ENCODE data around the gene OR51I2.
A peak's percentile ranks its signal among the peaks of the same experiment; 100 is the strongest.

OR51I2 gene

GRCh38 chr11:5449023-5449422 lies at the start of gene OR51I2:
Gene OR51I2, plus strand, starts transcription at chr11:5449323. Its CDS starts 4,166 bp downstream, at chr11:5453489.
- DNase-seq: no peak

- no peak for DNase-seq
These were observed 44.0 kb upstream of the OR51I2 start for GRCh38 chr11:5405173-5405572.

GRCh38 chr11:5420993-5421392 lies 28.1 kb upstream of the OR51I2 start:
- no peak for DNase-seq

- no peak for DNase-seq
These were observed 27.3 kb upstream of the OR51I2 start, which contains the start of gene OR51Q1 for GRCh38 chr11:5421811-5422210. Gene OR51Q1, plus strand, starts transcription at chr11:5422111. Its CDS starts 90 bp downstream, at chr11:5422201.

- DNase-seq: no peak
These were observed 26.0 kb upstream of the OR51I2 start for GRCh38 chr11:5423131-5423530.

GRCh38 chr11:5441414-5441813 lies 7.7 kb upstream of the OR51I2 start, which contains the start of gene OR51I1:
Gene OR51I1, minus strand, starts transcription at chr11:5441514. Its CDS starts 0 bp downstream, at chr11:5441514.
- no peak for DNase-seq

GRCh38 chr11:5443835-5444393 lies 5.2 kb upstream of the OR51I2 start:
- DNase-seq: no peak

- no peak for DNase-seq
These were observed 309 bp downstream of the OR51I2 start for GRCh38 chr11:5449432-5449831.

GRCh38 chr11:5460983-5461621 lies 12.0 kb downstream of the OR51I2 start:
- DNase-seq: no peak

- peak; percentile 4 for DNase-seq
These were observed 18.4 kb downstream of the OR51I2 start for GRCh38 chr11:5467527-5467926.

- no peak for DNase-seq
These were observed 24.8 kb downstream of the OR51I2 start for GRCh38 chr11:5473921-5474320.

GRCh38 chr11:5476186-5476819 lies 27.2 kb downstream of the OR51I2 start:
- peak; percentile 81 for DNase-seq

- DNase-seq: no peak
These were observed 36.9 kb downstream of the OR51I2 start for GRCh38 chr11:5486003-5486402.

- no peak for DNase-seq
These were observed 37.3 kb downstream of the OR51I2 start for GRCh38 chr11:5486421-5486820.

GRCh38 chr11:5488385-5488784 lies 39.3 kb downstream of the OR51I2 start, which contains the start of gene OR52D1:
Gene OR52D1, plus strand, starts transcription at chr11:5488685. Its CDS starts 22 bp downstream, at chr11:5488707.
- no peak for DNase-seq

- DNase-seq: no peak
These were observed 39.8 kb downstream of the OR51I2 start for GRCh38 chr11:5488798-5489399.

GRCh38 chr11:5489576-5490357 lies 40.6 kb downstream of the OR51I2 start:
- DNase-seq: no peak

GRCh38 chr11:5499671-5500070 lies 50.5 kb downstream of the OR51I2 start:
- no peak for DNase-seq

- no peak for DNase-seq
These were observed 51.3 kb downstream of the OR51I2 start for GRCh38 chr11:5500393-5500801.

GRCh38 chr11:5504403-5504921 lies 55.3 kb downstream of the OR51I2 start:
- no peak for DNase-seq

GRCh38 chr11:5505363-5506048 lies 56.4 kb downstream of the OR51I2 start:
- no peak for DNase-seq

Measured in DMS53 (cell line).